Gastrocnemius medialis (tissue), 4 donors: ENCODE measurements around the gene ZBTB7C. TPM values are rescaled to one million over a fixed set of nuclear protein-coding genes. Genes with fewer than 3 reads are reported as not detected.

Source experiments
- ATAC-seq, 2 donors: fragments of 150-250 bp; one replicate each; pipeline ENCODE4 v1.9.1; 2016
- DNase-seq, 2 donors: peaks; one replicate each; pipeline ENCODE4 v3.0.0-alpha.2; 2019
- H3K27ac ChIP-seq, 4 donors: fragments of 200-600 bp; sonication (generic); 1 replicate in 1 of 4; 2 replicates in 3 of 4; pipeline ENCODE4 v1.5.1; 2016 to 2018; ENCODE audit warnings: mild to moderate bottlenecking in 2 of 4, moderate library complexity in 1 of 4
- H3K27me3 ChIP-seq, 3 donors: fragments of 200-600 bp; sonication (generic) in 2 of 3; 1 replicate in 1 of 3; 2 replicates in 2 of 3; pipeline versions ENCODE4 v1.5.1 to v1.6.0; 2016 to 2019; ENCODE audit warnings: mild to moderate bottlenecking in 1 of 3, moderate library complexity in 1 of 3
- H3K36me3 ChIP-seq, 2 donors: fragments of 200-600 bp; sonication (generic) in 1 of 2; one replicate each; pipeline ENCODE4 v1.5.1; 2017 to 2018
- H3K4me1 ChIP-seq, 2 donors: fragments of 200-600 bp; sonication (generic) in 1 of 2; one replicate each; pipeline ENCODE4 v1.5.1; 2016 to 2017; ENCODE audit warnings: mild to moderate bottlenecking in 2 of 2
- H3K4me3 ChIP-seq, 4 donors: fragments of 200-600 bp; sonication (generic) in 3 of 4; 1 replicate in 1 of 4; 2 replicates in 3 of 4; pipeline ENCODE4 v1.5.1; 2016 to 2019; ENCODE audit warnings: mild to moderate bottlenecking in 2 of 4
- H3K9me3 ChIP-seq, 3 donors: fragments of 200-600 bp; sonication (generic) in 2 of 3; 1 replicate in 1 of 3; 2 replicates in 2 of 3; pipeline ENCODE4 v1.5.1; 2016 to 2019
- CTCF ChIP-seq, 5 experiments: fragments of 450-650 bp in 3 of 5; fragments of 200-600 bp in 2 of 5; sonication (generic) in 2 of 5; IDR thresholded peaks in 4 of 5; conservative IDR thresholded peaks in 1 of 5; 1 replicate in 4 of 5; 2 replicates in 1 of 5; pipeline ENCODE4 v1.5.1; 2016 to 2019; ENCODE audit warnings: antibody characterized with exemption in 5 of 5, mild to moderate bottlenecking in 3 of 5, moderate library complexity in 3 of 5
- POLR2A ChIP-seq, 2 donors: fragments of 450-650 bp; IDR thresholded peaks; one replicate each; pipeline ENCODE4 v1.6.1; 2017; ENCODE audit warnings: antibody characterized with exemption in 2 of 2, mild to moderate bottlenecking in 2 of 2, moderate library complexity in 2 of 2
- in situ Hi-C, 4 donors: fragments of 200-750 bp; cut with MboI; loops; one replicate each; pipeline versions ENCODE4 v1.15.0 to v1.8.0; 2017; ENCODE audit warnings: low sequenced_read_pairs in 4 of 4
- intact Hi-C: fragments of 100-400 bp; cut with DNase I; formaldehyde crosslinking; loops from one replicate; pipeline ENCODE4 v1.15.1; 2023; ENCODE audit warnings: low total_unique reads
- total RNA-seq, 4 donors: library from RNA; depleted of rRNA; stranded (reverse); fragments of >200 nt; gene quantifications; one replicate each; pipeline versions ENCODE4 v1.1.0 to v1.2.3, GENCODE V29; 2016

The ZBTB7C gene
- total RNA-seq, 4 donors from 2014 or later: 0.53 to 12.3 (median 1.1) TPM

- Histone ChIP-seq H3K36me3 (no peaks in the 10 kb centered on the region), H3K27me3 (no peaks in the 10 kb centered on the region), H3K4me1 (peaks cover under 1 to 1% of the 10 kb centered on the region in 2 donors), H3K9me3 (no peaks in the 10 kb centered on the region), H3K4me3 (no peak overlapping the region), H3K27ac (no peak overlapping the region)
- DNase-seq: no peak
- TF ChIP-seq POLR2A (IDR thresholded peaks at IDR 0.05) (no peak), CTCF (IDR thresholded peaks at IDR 0.05 in 4 of 5, conservative IDR thresholded peaks at IDR 0.05 in 1 of 5) (no peak)
- intact Hi-C loops (no loop called here), in situ Hi-C loops (no loop called here)
- no peak for ATAC-seq
Measured at GRCh38 chr18:48053881-48054816, 355.0 kb downstream of the ZBTB7C start.

GRCh38 chr18:48052842-48053241 lies 356.3 kb downstream of the ZBTB7C start:
- Histone ChIP-seq H3K4me1 (no peaks in the 10 kb centered on the region), H3K9me3 (no peaks in the 10 kb centered on the region), H3K4me3 (no peak overlapping the region), H3K27ac (no peak overlapping the region), H3K36me3 (no peaks in the 10 kb centered on the region), H3K27me3 (no peaks in the 10 kb centered on the region)
- intact Hi-C loops (no loop called here), in situ Hi-C loops (no loop called here)
- TF ChIP-seq CTCF (IDR thresholded peaks at IDR 0.05 in 4 of 5, conservative IDR thresholded peaks at IDR 0.05 in 1 of 5) (no peak), POLR2A (IDR thresholded peaks at IDR 0.05) (no peak)
- ATAC-seq (no peak), DNase-seq (no peak)

GRCh38 chr18:48051945-48052840 lies 357.0 kb downstream of the ZBTB7C start:
- no peak for TF ChIP-seq POLR2A (IDR thresholded peaks at IDR 0.05)
- no peak for TF ChIP-seq CTCF (IDR thresholded peaks at IDR 0.05 in 4 of 5, conservative IDR thresholded peaks at IDR 0.05 in 1 of 5)
- no peak overlapping the region for H3K27ac ChIP-seq
- no peaks in the 10 kb centered on the region for H3K9me3 ChIP-seq
- H3K27me3 ChIP-seq: no peaks in the 10 kb centered on the region
- intact Hi-C loops (no loop called here), in situ Hi-C loops (no loop called here)
- ATAC-seq (no peak), DNase-seq (no peak)
- H3K36me3 ChIP-seq: no peaks in the 10 kb centered on the region
- no peak overlapping the region for H3K4me3 ChIP-seq
- no peaks in the 10 kb centered on the region for H3K4me1 ChIP-seq

- TF ChIP-seq CTCF (IDR thresholded peaks at IDR 0.05 in 4 of 5, conservative IDR thresholded peaks at IDR 0.05 in 1 of 5) (no peak), POLR2A (IDR thresholded peaks at IDR 0.05) (no peak)
- Histone ChIP-seq H3K9me3 (no peaks in the 10 kb centered on the region), H3K27ac (no peak overlapping the region), H3K4me3 (no peak overlapping the region), H3K27me3 (no peaks in the 10 kb centered on the region), H3K36me3 (no peaks in the 10 kb centered on the region), H3K4me1 (no peaks in the 10 kb centered on the region)
- intact Hi-C loops: no loop called here
- DNase-seq: no peak
- in situ Hi-C loops: no loop called here
- ATAC-seq: no peak
Measured at GRCh38 chr18:48050176-48050575, 359.0 kb downstream of the ZBTB7C start.
